Prostate gland (tissue), 2 donors: ENCODE measurements around the gene PRKCG. TPM values are rescaled to one million over a fixed set of nuclear protein-coding genes. Genes with fewer than 3 reads are reported as not detected.

Experiments used
- DNase-seq: peaks from one replicate; pipeline ENCODE4 v3.0.0-alpha.2; 2019; ENCODE audit warnings: low spot score
- H3K27ac ChIP-seq, 2 donors: fragments of 200-600 bp; sonication (generic); 2 replicates each; pipeline ENCODE4 v1.5.1; 2017 to 2019
- H3K27me3 ChIP-seq: fragments of 200-600 bp; sonication (generic); replicated peaks from 2 replicates; pipeline ENCODE4 v1.5.1; 2019; ENCODE audit not compliant: insufficient read depth
- H3K36me3 ChIP-seq, 2 donors: fragments of 200-600 bp; sonication (generic); 1 replicate in 1 of 2; 2 replicates in 1 of 2; pipeline versions ENCODE4 v1.5.1 to v1.8.1; 2017 to 2019
- H3K4me1 ChIP-seq: fragments of 200-600 bp; sonication (generic); replicated peaks from 2 replicates; pipeline ENCODE4 v1.5.1; 2019
- H3K4me3 ChIP-seq, 2 donors: fragments of 200-600 bp; sonication (generic); 2 replicates each; pipeline ENCODE4 v1.5.1; 2017 to 2019
- H3K9me3 ChIP-seq: fragments of 200-600 bp; sonication (generic); 2 replicates; pipeline ENCODE4 v1.5.1; 2017
- CTCF ChIP-seq, 4 experiments: fragments of 200-600 bp in 2 of 4; fragments of 450-650 bp in 2 of 4; sonication (generic) in 2 of 4; IDR thresholded peaks; 1 replicate in 3 of 4; 2 replicates in 1 of 4; pipeline ENCODE4 v1.5.1; 2016 to 2019; ENCODE audit warnings: antibody characterized with exemption in 4 of 4, mild to moderate bottlenecking in 2 of 4, moderate library complexity in 2 of 4
- POLR2A ChIP-seq: fragments of 450-650 bp; IDR thresholded peaks from one replicate; pipeline ENCODE4 v1.6.1; 2016; ENCODE audit warnings: antibody characterized with exemption, mild to moderate bottlenecking
- POLR2AphosphoS5 ChIP-seq: sonication (generic); formaldehyde crosslinking; IDR thresholded peaks from one replicate; pipeline ENCODE4 v1.6.1; 2017; ENCODE audit warnings: antibody characterized with exemption
- WGBS: methylation state at CpG from one replicate; pipeline ENCODE4 v1.1.5; 2018; 5-methylcytosine and 5-hydroxymethylcytosine counted together
- intact Hi-C: fragments of 100-400 bp; cut with DNase I; formaldehyde crosslinking; loops from one replicate; pipeline ENCODE4 v1.14.2; 2022
- total RNA-seq, 2 donors: library from RNA; depleted of rRNA; stranded (reverse); fragments of >200 nt; gene quantifications; one replicate each; pipeline ENCODE4 v1.1.0, GENCODE V29; 2016

PRKCG gene
- total RNA-seq, 2 donors from 2014 or later: 0.97 TPM; not detected in 1

- no peaks in the 10 kb centered on the region for H3K27me3 ChIP-seq
- H3K4me3 ChIP-seq: no peak overlapping the region
- intact Hi-C loops: no loop called here
- H3K27ac ChIP-seq: no peak overlapping the region
- no peak for DNase-seq
- TF ChIP-seq POLR2AphosphoS5 (no peak), POLR2A (no peak), CTCF (IDR thresholded peaks at IDR 0.05) (no peak)
- H3K36me3 ChIP-seq: no peaks in the 10 kb centered on the region
- WGBS: 41% methylated on average over 8 of the region's 8 CpGs
- no peaks in the 10 kb centered on the region for H3K4me1 ChIP-seq
- H3K9me3 ChIP-seq: no peaks in the 10 kb centered on the region
These were observed 45.7 kb downstream of the PRKCG start for GRCh38 chr19:53927739-53928138.

- H3K9me3 ChIP-seq: no peaks in the 10 kb centered on the region
- H3K27me3 ChIP-seq: peaks cover 2% of the 10 kb centered on the region
- H3K4me3 ChIP-seq: no peak overlapping the region
- no peaks in the 10 kb centered on the region for H3K4me1 ChIP-seq
- WGBS: 31% methylated on average over 7 of the region's 7 CpGs
- DNase-seq: no peak
- intact Hi-C loops: no loop called here
- TF ChIP-seq POLR2A (no peak), POLR2AphosphoS5 (no peak), CTCF (IDR thresholded peaks at IDR 0.05) (no peak)
- H3K27ac ChIP-seq: no peak overlapping the region
- no peaks in the 10 kb centered on the region for H3K36me3 ChIP-seq
These were observed 54.0 kb downstream of the PRKCG start for GRCh38 chr19:53936029-53936428.

- no peak for DNase-seq
- H3K9me3 ChIP-seq: no peaks in the 10 kb centered on the region
- 5% methylated on average over 55 of the region's 55 CpGs for WGBS
- no peak overlapping the region for H3K27ac ChIP-seq
- intact Hi-C loops: no loop called here
- H3K4me3 ChIP-seq: no peak overlapping the region
- H3K27me3 ChIP-seq: peaks cover 15% of the 10 kb centered on the region
- no peaks in the 10 kb centered on the region for H3K4me1 ChIP-seq
- no peaks in the 10 kb centered on the region for H3K36me3 ChIP-seq
- TF ChIP-seq POLR2A (no peak), POLR2AphosphoS5 (no peak), CTCF (IDR thresholded peaks at IDR 0.05) (no peak)
These were observed 60.2 kb downstream of the PRKCG start for GRCh38 chr19:53942001-53942786.

GRCh38 chr19:53944416-53944815 is 62.4 kb downstream of the PRKCG start:
- TF ChIP-seq CTCF (IDR thresholded peaks at IDR 0.05): no peak
- no peak for TF ChIP-seq POLR2AphosphoS5
- TF ChIP-seq POLR2A: no peak
- Histone ChIP-seq H3K27me3 (peaks cover 17% of the 10 kb centered on the region), H3K4me3 (no peak overlapping the region), H3K27ac (no peak overlapping the region), H3K36me3 (no peaks in the 10 kb centered on the region), H3K4me1 (no peaks in the 10 kb centered on the region), H3K9me3 (no peaks in the 10 kb centered on the region)
- intact Hi-C loops: no loop called here
- 79% methylated on average over 4 of the region's 4 CpGs for WGBS
- no peak for DNase-seq

- intact Hi-C loops: no loop called here
- Histone ChIP-seq H3K27me3 (peaks cover 17% of the 10 kb centered on the region), H3K36me3 (no peaks in the 10 kb centered on the region), H3K4me1 (no peaks in the 10 kb centered on the region), H3K4me3 (no peak overlapping the region), H3K27ac (no peak overlapping the region), H3K9me3 (no peaks in the 10 kb centered on the region)
- no peak for TF ChIP-seq POLR2AphosphoS5
- no peak for TF ChIP-seq CTCF (IDR thresholded peaks at IDR 0.05)
- TF ChIP-seq POLR2A: no peak
- DNase-seq: no peak
- WGBS: 92% methylated on average over 4 of the region's 4 CpGs
These were observed 62.9 kb downstream of the PRKCG start for GRCh38 chr19:53944933-53945332.
